ENCODE measurements around the gene CNTN1. TPM values are rescaled to one million over a fixed set of nuclear protein-coding genes. Genes with fewer than 3 reads are reported as not detected.

The CNTN1 gene
- total RNA-seq, 1 donor from 2014 or later, result 2.3 TPM

GRCh38 chr12:40988355-40988754, 296.1 kb downstream of the CNTN1 start:
- no peak overlapping the region for H3K4me3 ChIP-seq (ENCODE audit: low read depth, low read length)
- TF ChIP-seq, protein P1, sequence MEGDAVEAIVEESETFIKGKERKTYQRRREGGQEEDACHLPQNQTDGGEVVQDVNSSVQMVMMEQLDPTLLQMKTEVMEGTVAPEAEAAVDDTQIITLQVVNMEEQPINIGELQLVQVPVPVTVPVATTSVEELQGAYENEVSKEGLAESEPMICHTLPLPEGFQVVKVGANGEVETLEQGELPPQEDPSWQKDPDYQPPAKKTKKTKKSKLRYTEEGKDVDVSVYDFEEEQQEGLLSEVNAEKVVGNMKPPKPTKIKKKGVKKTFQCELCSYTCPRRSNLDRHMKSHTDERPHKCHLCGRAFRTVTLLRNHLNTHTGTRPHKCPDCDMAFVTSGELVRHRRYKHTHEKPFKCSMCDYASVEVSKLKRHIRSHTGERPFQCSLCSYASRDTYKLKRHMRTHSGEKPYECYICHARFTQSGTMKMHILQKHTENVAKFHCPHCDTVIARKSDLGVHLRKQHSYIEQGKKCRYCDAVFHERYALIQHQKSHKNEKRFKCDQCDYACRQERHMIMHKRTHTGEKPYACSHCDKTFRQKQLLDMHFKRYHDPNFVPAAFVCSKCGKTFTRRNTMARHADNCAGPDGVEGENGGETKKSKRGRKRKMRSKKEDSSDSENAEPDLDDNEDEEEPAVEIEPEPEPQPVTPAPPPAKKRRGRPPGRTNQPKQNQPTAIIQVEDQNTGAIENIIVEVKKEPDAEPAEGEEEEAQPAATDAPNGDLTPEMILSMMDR (conservative IDR thresholded peaks at IDR 0.05; ENCODE audit: low read depth, low read length), result no peak
- no peak for DNase-seq (ENCODE audit: low read depth)

- DNase-seq (ENCODE audit: low read depth), result no peak
- TF ChIP-seq, protein P1 (conservative IDR thresholded peaks at IDR 0.05; ENCODE audit: low read depth, low read length), result no peak
- no peak overlapping the region for H3K4me3 ChIP-seq (ENCODE audit: low read depth, low read length)
Measured at GRCh38 chr12:40988824-40989223, 296.6 kb downstream of the CNTN1 start.

DNA sequence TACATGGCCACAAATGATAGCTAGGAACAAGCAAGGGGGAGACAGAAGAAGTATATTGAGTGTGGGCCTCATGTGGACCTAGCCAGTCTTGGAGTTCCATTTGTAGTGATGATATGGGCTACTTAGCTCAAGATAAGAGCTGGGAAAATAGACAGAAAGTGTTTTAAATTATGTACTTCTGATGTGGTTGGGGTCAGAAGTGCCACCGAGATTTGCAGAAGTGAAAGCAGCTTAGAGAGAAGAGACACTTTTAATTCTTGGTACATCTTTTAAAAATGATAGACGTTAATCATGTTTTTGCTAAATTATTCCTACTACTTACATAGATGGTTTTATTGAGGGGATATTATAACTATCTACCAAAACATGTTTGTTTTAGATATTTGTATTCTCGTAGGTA, 297.5 kb downstream of the CNTN1 start:
- TF ChIP-seq, protein P1 (conservative IDR thresholded peaks at IDR 0.05; ENCODE audit: low read depth, low read length), result no peak
- H3K4me3 ChIP-seq (ENCODE audit: low read depth, low read length), result no peak overlapping the region
- no peak for DNase-seq (ENCODE audit: low read depth)

GRCh38 chr12:40992158-40992557, 299.9 kb downstream of the CNTN1 start:
- TF ChIP-seq, protein P1 (conservative IDR thresholded peaks at IDR 0.05; ENCODE audit: low read depth, low read length), result no peak
- no peak for DNase-seq (ENCODE audit: low read depth)
- no peak overlapping the region for H3K4me3 ChIP-seq (ENCODE audit: low read depth, low read length)

DNA sequence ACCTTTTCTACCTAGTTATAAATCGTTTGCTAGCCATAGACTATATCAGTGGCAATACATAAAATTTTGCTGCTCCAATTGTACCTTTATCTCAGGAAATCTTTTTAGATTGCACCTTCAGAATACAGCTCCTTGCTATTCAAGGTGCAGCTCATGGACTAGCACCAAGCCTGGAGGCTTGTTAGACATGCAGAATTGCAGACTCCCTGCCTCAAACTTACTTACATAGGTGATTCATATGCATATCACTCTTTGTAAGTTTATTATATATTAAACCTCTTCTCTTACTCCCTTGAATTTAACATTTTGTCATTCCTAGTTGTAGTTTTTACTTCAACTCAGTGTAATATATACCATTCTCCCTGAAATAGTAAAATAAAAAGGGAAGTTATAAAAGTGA, 300.4 kb downstream of the CNTN1 start:
- no peak for DNase-seq (ENCODE audit: low read depth)
- TF ChIP-seq, protein P1 (conservative IDR thresholded peaks at IDR 0.05; ENCODE audit: low read depth, low read length), result no peak
- H3K4me3 ChIP-seq (ENCODE audit: low read depth, low read length), result no peak overlapping the region

DNA sequence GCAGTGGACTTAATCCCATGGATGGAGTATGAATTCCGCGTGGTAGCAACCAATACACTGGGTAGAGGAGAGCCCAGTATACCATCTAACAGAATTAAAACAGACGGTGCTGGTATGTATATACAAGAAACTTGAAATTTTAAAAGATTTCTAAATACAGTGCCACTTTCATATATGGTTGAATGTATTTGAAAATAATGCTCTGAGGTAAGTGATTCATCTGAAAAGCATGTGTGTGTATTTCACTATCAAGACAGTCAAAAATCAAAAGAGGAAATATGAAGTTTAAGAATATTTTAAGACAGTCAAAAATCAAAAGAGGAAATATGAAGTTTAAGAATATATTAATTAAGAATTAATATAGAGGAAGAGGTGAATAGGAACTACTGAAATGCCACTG, 300.9 kb downstream of the CNTN1 start:
- no peak overlapping the region for H3K4me3 ChIP-seq (ENCODE audit: low read depth, low read length)
- no peak for DNase-seq (ENCODE audit: low read depth)
- TF ChIP-seq, protein P1 (conservative IDR thresholded peaks at IDR 0.05; ENCODE audit: low read depth, low read length), result no peak

- no peak overlapping the region for H3K4me3 ChIP-seq (ENCODE audit: low read depth, low read length)
- DNase-seq (ENCODE audit: low read depth), result no peak
- TF ChIP-seq, protein P1 (conservative IDR thresholded peaks at IDR 0.05; ENCODE audit: low read depth, low read length), result no peak
Measured at GRCh38 chr12:40996091-40996490, 303.9 kb downstream of the CNTN1 start.
